HG02938 (cell line): ENCODE data around the gene CPPED1.

ENCODE experiments used
- ATAC-seq: cut with Tn5 transposase; IDR thresholded peaks from one replicate; pipeline ENCODE4 v1.9.1; 2021; ENCODE audit warnings: mild to moderate bottlenecking, moderate library complexity; ENCODE audit not compliant: unreplicated experiment

The CPPED1 gene

GRCh38 chr16:12740986-12741610 is 62.6 kb downstream of the CPPED1 start:
- no peak for ATAC-seq

GRCh38 chr16:12739738-12740137 is 63.9 kb downstream of the CPPED1 start:
- ATAC-seq: no peak

- ATAC-seq: no peak
Observed at GRCh38 chr16:12737563-12737962, 66.1 kb downstream of the CPPED1 start.

GRCh38 chr16:12735805-12736204 is 67.9 kb downstream of the CPPED1 start:
- ATAC-seq: no peak

GRCh38 chr16:12732600-12732999 is 71.1 kb downstream of the CPPED1 start:
- no peak for ATAC-seq

DNA sequence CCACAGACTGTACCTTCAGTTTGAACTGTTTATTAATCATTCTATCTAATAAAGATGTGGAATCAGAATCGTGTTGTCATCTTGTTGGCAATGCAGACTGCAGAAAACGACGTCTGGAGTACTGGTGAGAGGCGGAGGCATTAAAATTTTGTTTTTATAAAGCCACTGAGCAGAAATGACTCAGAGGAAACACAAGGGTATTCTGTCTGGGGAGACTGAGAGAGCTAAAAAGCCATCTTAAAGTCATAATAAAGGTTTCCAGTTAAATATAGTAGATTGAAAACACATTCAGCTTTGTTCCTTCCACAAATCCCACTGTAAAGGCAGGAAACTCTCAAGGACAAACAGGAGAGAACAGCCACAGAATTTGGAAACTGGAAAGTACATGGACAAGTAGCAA is 74.2 kb downstream of the CPPED1 start:
- ATAC-seq: no peak

- ATAC-seq: no peak
Observed at GRCh38 chr16:12728469-12728868, 75.2 kb downstream of the CPPED1 start.

DNA sequence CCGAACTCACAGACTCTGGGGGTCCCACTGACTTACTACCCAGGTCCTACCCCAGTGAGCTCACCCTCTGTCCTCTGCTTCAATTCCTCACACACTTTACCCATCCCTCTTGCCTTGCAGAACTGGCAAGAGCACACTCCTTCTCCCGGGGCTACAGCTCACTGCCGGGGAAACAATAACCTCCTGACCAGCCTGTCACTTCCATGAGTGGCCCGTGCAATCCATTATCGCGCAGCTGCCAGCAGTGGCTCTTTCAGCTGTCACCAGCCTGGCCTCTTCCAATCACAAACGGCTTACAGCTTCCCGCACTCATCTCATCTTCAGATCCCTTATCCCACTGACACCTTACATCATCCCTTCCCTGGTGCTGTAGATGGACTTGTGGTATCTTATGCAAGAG is 79.5 kb downstream of the CPPED1 start:
- no peak for ATAC-seq

GRCh38 chr16:12723681-12724080 is 80.0 kb downstream of the CPPED1 start:
- no peak for ATAC-seq

GRCh38 chr16:12721841-12722421 is 81.8 kb downstream of the CPPED1 start:
- ATAC-seq: no peak

- ATAC-seq: no peak
Observed at GRCh38 chr16:12719972-12720371, 83.7 kb downstream of the CPPED1 start.

DNA sequence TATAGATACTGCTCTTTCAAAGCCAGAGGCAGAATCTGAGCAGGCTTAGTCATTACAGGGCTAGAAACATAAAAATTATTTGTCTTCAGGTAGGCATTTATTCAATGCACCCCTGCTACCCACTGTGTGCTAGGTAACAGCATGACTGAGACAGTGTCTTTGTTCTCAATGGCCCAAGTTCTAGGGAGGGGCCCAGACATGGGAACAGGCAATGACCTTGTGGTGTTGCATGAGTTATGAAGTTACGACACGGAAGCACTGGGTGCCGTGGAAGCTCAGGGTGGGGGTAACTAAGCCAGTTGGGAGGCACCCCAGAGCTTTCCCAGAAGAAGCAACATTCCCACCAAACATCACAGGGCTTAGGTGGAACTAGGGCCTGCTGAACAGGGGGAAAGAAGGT is 87.0 kb downstream of the CPPED1 start:
- no peak for ATAC-seq

DNA sequence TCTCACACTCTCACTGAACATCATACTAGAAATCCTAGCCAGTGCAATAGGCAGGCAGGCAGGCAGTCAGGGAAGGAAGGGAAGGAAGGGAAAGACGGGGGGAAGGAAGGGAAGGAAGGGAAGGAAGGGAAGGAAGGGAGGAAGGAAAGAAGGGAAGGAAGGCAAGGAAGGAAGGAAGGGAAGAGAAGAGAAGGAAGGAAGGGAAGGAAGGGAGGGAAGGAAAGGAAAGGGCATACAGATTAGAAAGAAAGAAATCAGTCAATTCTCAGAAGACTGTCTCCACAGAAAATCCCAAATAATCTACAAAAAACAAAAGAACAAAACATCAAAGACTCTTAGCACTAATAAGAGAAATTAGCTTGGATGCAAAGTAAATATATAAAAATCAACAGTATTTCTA is 93.9 kb downstream of the CPPED1 start:
- no peak for ATAC-seq

- no peak for ATAC-seq
Observed at GRCh38 chr16:12708266-12708665, 95.4 kb downstream of the CPPED1 start.

- no peak for ATAC-seq
Observed at GRCh38 chr16:12706628-12707027, 97.1 kb downstream of the CPPED1 start.

GRCh38 chr16:12704492-12705111 is 99.1 kb downstream of the CPPED1 start:
- ATAC-seq: no peak

GRCh38 chr16:12703935-12704334 is 99.8 kb downstream of the CPPED1 start:
- ATAC-seq: no peak

- no peak for ATAC-seq
Observed at GRCh38 chr16:12700161-12700560, 103.5 kb downstream of the CPPED1 start.

DNA sequence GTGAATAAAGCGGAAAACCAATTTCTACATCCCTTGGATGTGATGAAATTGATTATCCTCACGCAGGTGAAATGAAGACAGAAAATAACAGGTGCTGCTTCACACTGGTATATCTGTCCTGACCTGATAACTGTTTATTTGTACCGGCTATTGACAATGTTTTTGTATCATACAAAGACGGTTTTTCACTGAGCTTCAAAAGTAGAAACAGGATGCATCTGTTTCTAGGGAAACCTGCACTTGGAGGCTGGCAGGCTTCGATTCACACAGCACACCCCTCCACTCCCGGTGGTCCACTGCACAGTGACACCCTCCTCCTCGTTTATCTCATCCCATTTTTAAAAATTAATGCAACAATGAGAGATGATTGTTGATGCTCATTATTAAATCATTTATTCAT is 104.5 kb downstream of the CPPED1 start:
- ATAC-seq: no peak

DNA sequence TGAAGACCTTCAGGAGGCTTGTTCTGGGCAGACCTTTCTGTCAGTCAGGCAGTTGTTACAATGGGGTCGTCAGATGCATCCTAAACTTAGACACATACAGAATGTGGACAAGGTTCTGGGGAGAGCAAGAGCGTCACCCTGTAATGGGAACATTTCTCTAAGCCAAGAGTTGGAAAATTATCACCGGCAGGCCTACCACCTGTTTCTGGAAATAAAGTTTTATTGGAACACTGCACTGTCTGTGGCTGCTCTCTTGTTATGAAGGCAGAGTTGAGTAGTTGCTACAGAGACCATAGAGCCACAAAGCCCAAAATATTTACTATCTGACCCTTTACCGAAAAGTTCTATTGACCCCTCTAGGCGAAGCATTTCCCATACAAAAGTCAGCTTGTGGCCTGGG is 106.2 kb downstream of the CPPED1 start:
- ATAC-seq: no peak

GRCh38 chr16:12695454-12695853 is 108.2 kb downstream of the CPPED1 start:
- ATAC-seq: no peak

- ATAC-seq: no peak
Observed at GRCh38 chr16:12690024-12690423, 113.7 kb downstream of the CPPED1 start.
